Small intestine (tissue), 7 donors: ENCODE results near the gene PROM2. TPM values are rescaled to one million over a fixed set of nuclear protein-coding genes. Genes with fewer than 3 reads are reported as not detected.
"Not testable (repeated sequence)": the region's sequence is repeated elsewhere in the genome, so short reads cannot be mapped to it uniquely, and the experiment has no call there.

Experiments used
- DNase-seq, 2 donors: peaks; one replicate each; pipeline versions ENCODE4 v3.0.0 to v3.0.0-alpha.2; 2013
- FAIRE-seq: peaks from 2 replicates; lab custom pipeline; 2012; peaks lifted over from hg19 to GRCh38; lab: Jason Lieb, UNC
- H3K27ac ChIP-seq, 3 donors: one replicate each; pipeline ENCODE4 v1.5.1; 2013; ENCODE audit warnings: low read length in 2 of 3, mild to moderate bottlenecking in 2 of 3, control low read depth in 1 of 3, inconsistent platforms in 1 of 3, low read depth in 1 of 3, moderate library complexity in 1 of 3
- H3K27me3 ChIP-seq, 3 donors: one replicate each; pipeline ENCODE4 v1.6.1; 2013; ENCODE audit warnings: low read length in 3 of 3, inconsistent platforms in 1 of 3; ENCODE audit not compliant: control insufficient read depth in 3 of 3, insufficient read depth in 3 of 3
- H3K36me3 ChIP-seq, 3 donors: one replicate each; pipeline ENCODE4 v1.6.1; 2013; ENCODE audit warnings: low read length in 3 of 3, inconsistent platforms in 1 of 3, low read depth in 1 of 3, mild to moderate bottlenecking in 1 of 3, moderate library complexity in 1 of 3; ENCODE audit not compliant: control insufficient read depth in 3 of 3, insufficient read depth in 2 of 3
- H3K4me1 ChIP-seq, 3 donors: one replicate each; pipeline ENCODE4 v1.6.1; 2013; ENCODE audit warnings: low read length in 2 of 3, inconsistent platforms in 1 of 3, low read depth in 1 of 3, mild to moderate bottlenecking in 1 of 3, moderate library complexity in 1 of 3; ENCODE audit not compliant: control insufficient read depth in 3 of 3, insufficient read depth in 2 of 3
- H3K4me3 ChIP-seq, 3 donors: one replicate each; pipeline ENCODE4 v1.5.1; 2013; ENCODE audit warnings: low read length in 3 of 3, control low read depth in 1 of 3, inconsistent platforms in 1 of 3, low read depth in 1 of 3, mild to moderate bottlenecking in 1 of 3, moderate library complexity in 1 of 3
- H3K9me3 ChIP-seq, 2 donors: one replicate each; pipeline ENCODE4 v1.6.1; 2013; ENCODE audit warnings: low read depth in 1 of 2, low read length in 1 of 2; ENCODE audit not compliant: control insufficient read depth in 2 of 2, insufficient read depth in 1 of 2
- WGBS, 3 donors: extraction: QIAGEN DNeasy Blood & Tissue Kit; methylation state at CpG; one replicate each; pipeline ENCODE4 v1.1.7; 2013; 5-methylcytosine and 5-hydroxymethylcytosine counted together
- polyA plus RNA-seq, 4 donors: library from polyadenylated mRNA; stranded (reverse) in 3 of 4; unstranded in 1 of 4; fragments of 200-250 nt in 3 of 4; fragments of 120-200 nt in 1 of 4; gene quantifications; one replicate each; pipeline versions ENCODE4 v1.2.1 to v1.2.3, GENCODE V29; 2013
- donor health status: healthy with polysubstance abuse.
- donor health status: control.
- donor health status: control.
- donor health status: Bipolar disorder and iron deficiency.
- donor health status: healthy.

PROM2 gene
- polyA plus RNA-seq, 4 donors: 1.1 to 17.9 (median 1.8) TPM

DNA sequence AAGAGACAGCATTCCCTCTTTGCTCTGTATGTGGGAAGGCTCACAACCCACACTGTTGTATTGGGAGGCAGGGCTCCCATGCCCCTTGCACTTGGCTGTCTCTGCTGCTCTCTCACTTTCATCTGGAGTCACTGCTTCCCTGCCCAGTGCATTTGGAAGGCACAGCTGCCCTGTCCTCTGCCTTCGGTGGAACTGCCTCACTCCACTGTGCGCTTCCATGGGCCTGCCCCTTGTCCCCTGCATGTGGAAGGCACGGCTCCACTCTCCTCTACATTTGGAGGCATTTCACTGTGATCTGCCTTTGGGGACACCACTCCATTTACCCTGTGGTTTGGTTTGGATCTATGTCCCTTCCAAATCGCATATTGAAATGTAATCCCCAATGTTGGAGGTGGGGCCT lies 9.1 kb upstream of the PROM2 start:
- no peaks in the 10 kb centered on the region for H3K9me3 ChIP-seq
- no peak overlapping the region for H3K27ac ChIP-seq
- FAIRE-seq: no peak
- no peak overlapping the region for H3K4me3 ChIP-seq
- no peaks in the 10 kb centered on the region for H3K4me1 ChIP-seq
- H3K27me3 ChIP-seq: no peaks in the 10 kb centered on the region
- WGBS, 3 donors: 80 to 86% (median 81%) methylated on average over 4 of the region's 4 CpGs
- H3K36me3 ChIP-seq: no peaks in the 10 kb centered on the region
- no peak for DNase-seq

GRCh38 chr2:95266781-95267430 lies 7.3 kb upstream of the PROM2 start:
- Histone ChIP-seq H3K27ac (no peak overlapping the region), H3K4me1 (no peaks in the 10 kb centered on the region), H3K27me3 (no peaks in the 10 kb centered on the region), H3K36me3 (no peaks in the 10 kb centered on the region), H3K4me3 (no peak overlapping the region), H3K9me3 (no peaks in the 10 kb centered on the region)
- 71 to 83% (median 77%) methylated on average over 10 of the region's 10 CpGs for WGBS, 3 donors
- DNase-seq (no peak), FAIRE-seq (no peak)

DNA sequence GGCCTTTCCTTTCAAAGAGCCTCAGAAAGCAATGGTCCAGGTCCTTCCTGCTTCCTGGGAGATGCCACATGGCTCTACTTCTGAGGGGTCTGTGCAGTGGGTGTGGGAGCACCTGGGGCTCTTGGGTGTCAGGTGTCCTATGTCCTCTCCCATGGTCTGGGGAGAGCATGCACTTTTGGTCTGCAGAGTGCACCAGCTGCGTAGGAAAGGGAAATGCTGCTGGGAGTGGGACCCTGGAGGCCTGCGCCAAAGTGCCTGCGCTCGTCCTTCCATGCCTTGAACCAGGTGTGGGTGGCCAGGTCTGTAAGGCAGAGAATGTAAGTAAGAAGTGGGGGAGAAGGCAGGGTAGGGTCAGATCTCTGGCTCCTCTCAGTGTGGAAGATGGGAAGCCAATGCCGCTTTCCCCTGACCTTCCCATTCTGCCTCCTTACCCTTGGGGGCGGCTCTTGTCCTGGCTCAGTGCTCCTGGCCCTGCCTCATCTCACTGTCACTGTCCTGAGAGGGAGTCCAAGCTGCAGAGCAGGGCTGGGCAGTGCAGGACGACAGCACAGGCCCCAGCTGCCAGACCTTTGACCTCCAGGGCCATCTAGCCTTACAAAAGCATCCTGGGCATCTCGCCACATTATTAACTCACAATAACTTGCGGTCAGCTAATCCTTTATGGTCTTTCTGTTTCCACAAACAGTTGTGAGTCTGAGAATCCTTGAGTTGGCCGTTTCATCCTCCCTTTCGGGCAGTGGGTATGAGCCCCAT lies 6.6 kb upstream of the PROM2 start:
- WGBS, 3 donors: 62 to 72% (median 69%) methylated on average over 11 of the region's 11 CpGs
- Histone ChIP-seq H3K4me3 (no peak overlapping the region), H3K27me3 (no peaks in the 10 kb centered on the region), H3K27ac (no peak overlapping the region), H3K36me3 (no peaks in the 10 kb centered on the region), H3K9me3 (no peaks in the 10 kb centered on the region), H3K4me1 (no peaks in the 10 kb centered on the region)
- FAIRE-seq: no peak
- DNase-seq: no peak

DNA sequence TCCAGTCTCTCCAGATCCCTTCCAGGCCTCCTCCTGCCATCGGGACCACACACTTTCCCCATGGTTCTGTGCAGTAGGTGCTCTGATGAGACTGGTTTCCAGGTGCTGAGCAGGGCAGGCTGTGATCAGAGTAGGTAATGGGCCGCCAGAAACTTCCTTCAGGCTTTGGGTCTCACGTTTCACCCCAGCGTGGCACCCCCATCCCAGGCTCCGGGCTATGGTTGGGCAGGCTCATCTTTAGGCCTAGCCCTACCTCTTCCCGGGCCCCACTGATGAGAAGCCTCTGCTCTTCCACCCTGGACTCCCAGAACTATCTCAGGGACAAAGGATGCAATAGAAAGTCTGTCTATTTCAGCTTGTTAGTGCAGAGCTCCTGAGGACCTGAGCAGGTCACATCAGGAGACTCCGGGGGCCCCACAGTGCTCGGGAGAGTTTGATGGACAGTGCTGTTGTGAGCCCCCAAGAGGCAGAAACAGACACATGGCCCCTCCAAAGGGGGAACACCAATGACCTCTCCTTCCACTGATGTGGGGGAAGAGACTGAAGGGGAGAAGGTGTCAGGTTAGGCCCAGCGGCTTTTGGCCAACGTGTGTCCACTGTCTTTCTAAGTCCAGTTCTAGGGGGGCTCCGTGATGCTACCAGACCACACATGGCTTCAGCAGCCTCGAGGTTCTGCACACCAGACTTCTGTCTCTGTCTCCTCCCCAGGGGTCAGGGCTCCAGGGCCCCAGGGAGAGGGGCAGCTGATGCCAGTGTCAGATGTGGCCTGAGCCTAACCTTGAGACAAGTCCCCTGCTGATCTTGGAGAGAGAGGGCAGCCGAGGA lies 5.8 kb upstream of the PROM2 start:
- WGBS, 3 donors: 88 to 90% (median 88%) methylated on average over 13 of the region's 13 CpGs
- Histone ChIP-seq H3K4me1 (no peaks in the 10 kb centered on the region), H3K27ac (no peak overlapping the region), H3K9me3 (no peaks in the 10 kb centered on the region), H3K4me3 (no peak overlapping the region), H3K36me3 (no peaks in the 10 kb centered on the region), H3K27me3 (no peaks in the 10 kb centered on the region)
- FAIRE-seq (no peak), DNase-seq (no peak)

- DNase-seq: no peak
- Histone ChIP-seq H3K4me1 (peaks cover 0 to 4% (median 0%) of the 10 kb centered on the region in 3 donors), H3K27me3 (no peaks in the 10 kb centered on the region), H3K27ac (no peak overlapping the region), H3K36me3 (no peaks in the 10 kb centered on the region), H3K9me3 (no peaks in the 10 kb centered on the region), H3K4me3 (no peak overlapping the region)
- FAIRE-seq: no peak
- 94 to 96% (median 95%) methylated on average over 10 of the region's 10 CpGs for WGBS, 3 donors
These were observed 5.1 kb upstream of the PROM2 start for GRCh38 chr2:95269036-95269680.

- not testable (repeated sequence) for H3K4me3 ChIP-seq, H3K9me3 ChIP-seq, H3K36me3 ChIP-seq, FAIRE-seq, H3K4me1 ChIP-seq, H3K27ac ChIP-seq, DNase-seq, H3K27me3 ChIP-seq
- WGBS, 3 donors: 91 to 93% (median 93%) methylated on average over 5 of the region's 5 CpGs
These were observed 4.5 kb upstream of the PROM2 start for GRCh38 chr2:95269745-95270144.

DNA sequence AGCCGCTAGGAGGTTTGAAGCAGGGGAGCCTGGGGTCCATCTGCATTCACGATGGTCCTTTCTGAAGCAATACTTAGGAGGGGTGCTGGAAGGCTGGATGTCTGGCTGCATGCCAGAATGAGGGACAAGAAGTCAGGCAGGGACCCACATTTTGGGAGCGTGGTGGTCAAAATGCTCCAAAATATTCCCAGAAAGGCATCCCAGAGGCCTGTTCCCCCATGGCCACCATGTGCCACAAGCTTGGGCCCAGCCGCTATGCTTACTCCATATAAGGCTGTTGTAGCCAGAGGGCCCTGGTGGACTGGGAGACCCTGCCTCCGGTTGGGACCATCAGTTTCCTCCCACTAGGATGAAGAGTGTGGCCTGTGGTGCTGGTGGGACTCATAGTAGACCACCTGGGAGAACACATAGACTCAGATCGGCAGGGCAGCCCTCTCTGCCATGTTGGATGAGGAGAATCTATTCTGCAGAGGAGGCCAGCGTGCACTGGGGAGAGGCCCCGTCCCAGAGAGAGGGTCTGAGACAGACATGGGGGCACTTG lies 3.6 kb upstream of the PROM2 start:
- Histone ChIP-seq H3K36me3 (no peaks in the 10 kb centered on the region), H3K27me3 (no peaks in the 10 kb centered on the region), H3K27ac (no peak overlapping the region), H3K4me1 (peaks cover 0 to 4% (median 0%) of the 10 kb centered on the region in 3 donors), H3K9me3 (no peaks in the 10 kb centered on the region), H3K4me3 (no peak overlapping the region)
- 86 to 90% (median 88%) methylated on average over 8 of the region's 8 CpGs for WGBS, 3 donors
- no peak for FAIRE-seq
- no peak for DNase-seq
